Activated CD4-positive, CD25-positive, alpha-beta regulatory T cell treated with anti-CD3 and anti-CD28 coated beads, Interleukin-2, amount 50 U/mL, for 16 hours (primary cell): ENCODE results near the gene DES.

Experiments used
- DNase-seq: peaks from one replicate; pipeline ENCODE4 v3.0.0-alpha.2; 2020; ENCODE audit warnings: low read depth, low spot score

DES gene

DNA sequence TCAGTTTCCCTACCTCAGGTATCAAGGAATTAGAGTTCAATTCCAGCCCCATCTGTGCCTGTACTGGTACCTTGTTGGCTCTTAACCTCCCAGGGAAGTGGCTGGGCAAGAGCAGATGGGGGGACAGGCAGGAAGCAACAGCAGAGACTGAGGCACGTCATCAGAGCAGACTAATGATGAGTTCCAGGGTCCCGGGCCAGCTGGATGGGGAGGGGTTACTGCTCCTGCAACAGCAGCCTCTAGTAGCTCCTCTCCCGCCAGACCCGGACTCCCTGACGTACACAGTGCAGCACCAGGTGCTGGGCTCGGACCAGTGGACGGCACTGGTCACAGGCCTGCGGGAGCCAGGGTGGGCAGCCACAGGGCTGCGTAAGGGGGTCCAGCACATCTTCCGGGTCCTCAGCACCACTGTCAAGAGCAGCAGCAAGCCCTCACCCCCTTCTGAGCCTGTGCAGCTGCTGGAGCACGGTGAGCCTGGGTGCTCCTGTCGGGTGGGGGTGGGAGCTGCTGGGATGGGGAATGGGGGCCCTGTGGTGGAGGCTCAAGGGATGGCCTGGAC is 54.5 kb downstream of the DES start:
- DNase-seq: no peak

DNA sequence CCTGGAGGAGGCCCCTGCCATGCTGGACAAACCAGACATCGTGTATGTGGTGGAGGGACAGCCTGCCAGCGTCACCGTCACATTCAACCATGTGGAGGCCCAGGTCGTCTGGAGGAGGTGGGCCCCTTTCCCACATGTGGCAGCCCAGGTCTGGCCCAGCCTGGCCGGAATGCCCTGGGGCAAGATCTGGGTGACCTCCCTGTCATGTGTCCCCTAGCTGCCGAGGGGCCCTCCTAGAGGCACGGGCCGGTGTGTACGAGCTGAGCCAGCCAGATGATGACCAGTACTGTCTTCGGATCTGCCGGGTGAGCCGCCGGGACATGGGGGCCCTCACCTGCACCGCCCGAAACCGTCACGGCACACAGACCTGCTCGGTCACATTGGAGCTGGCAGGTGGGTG is 55.3 kb downstream of the DES start:
- no peak for DNase-seq

DNA sequence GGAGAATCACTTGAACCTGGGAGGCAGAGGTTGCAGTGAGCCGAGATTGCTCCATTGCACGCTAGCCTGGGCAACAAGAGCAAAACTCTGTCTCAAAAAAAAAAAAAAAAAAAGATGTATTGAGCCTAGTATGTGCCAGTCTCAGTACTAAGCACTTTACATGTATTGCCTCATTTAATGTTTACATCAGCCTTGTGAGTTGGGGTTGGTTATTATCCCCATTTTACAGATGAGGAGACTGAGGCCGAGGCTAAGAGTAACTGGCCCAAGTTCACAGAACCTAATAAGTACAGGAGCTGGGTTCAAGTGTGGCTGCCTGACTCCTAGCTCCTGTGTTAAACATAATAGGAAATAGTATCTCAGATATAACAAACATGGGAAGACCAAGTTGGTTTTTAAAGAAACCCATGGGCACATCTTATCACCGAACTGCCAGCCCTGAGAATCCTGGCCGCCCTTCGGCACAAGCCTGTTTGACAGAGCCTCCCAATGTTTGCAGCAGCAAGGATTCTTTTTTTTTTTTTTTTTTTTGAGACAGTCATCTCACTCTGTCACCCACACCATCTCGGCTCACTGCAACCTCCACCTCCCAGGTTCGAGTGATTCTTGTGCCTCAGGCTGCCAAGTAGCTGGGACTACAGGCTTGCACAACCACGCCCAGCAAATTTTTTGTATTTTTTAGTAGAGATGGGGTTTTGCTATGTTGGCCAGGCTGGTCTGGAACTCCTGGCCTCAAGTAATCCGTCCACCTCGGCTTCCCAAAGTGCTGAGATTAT is 56.3 kb downstream of the DES start:
- no peak for DNase-seq

DNA sequence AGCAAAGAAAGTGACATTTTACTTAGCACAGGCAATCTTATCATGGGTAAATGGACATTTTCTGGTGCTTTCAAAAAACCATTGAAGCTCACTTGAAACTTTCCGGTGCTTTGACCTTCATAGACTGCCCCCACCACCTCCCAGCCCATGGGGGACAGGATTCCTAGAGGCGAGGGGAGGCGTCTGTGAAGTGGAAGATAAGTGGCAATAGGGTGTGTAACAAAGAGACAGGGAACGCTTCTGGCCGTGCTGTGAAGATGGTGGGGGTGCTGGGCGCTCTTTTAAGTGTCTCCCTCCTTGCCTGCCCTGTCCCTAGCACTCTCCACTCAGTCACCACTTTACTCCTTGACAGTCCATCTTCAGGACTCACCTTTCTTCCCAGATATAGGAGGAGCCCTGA is 57.1 kb downstream of the DES start:
- DNase-seq: no peak

DNA sequence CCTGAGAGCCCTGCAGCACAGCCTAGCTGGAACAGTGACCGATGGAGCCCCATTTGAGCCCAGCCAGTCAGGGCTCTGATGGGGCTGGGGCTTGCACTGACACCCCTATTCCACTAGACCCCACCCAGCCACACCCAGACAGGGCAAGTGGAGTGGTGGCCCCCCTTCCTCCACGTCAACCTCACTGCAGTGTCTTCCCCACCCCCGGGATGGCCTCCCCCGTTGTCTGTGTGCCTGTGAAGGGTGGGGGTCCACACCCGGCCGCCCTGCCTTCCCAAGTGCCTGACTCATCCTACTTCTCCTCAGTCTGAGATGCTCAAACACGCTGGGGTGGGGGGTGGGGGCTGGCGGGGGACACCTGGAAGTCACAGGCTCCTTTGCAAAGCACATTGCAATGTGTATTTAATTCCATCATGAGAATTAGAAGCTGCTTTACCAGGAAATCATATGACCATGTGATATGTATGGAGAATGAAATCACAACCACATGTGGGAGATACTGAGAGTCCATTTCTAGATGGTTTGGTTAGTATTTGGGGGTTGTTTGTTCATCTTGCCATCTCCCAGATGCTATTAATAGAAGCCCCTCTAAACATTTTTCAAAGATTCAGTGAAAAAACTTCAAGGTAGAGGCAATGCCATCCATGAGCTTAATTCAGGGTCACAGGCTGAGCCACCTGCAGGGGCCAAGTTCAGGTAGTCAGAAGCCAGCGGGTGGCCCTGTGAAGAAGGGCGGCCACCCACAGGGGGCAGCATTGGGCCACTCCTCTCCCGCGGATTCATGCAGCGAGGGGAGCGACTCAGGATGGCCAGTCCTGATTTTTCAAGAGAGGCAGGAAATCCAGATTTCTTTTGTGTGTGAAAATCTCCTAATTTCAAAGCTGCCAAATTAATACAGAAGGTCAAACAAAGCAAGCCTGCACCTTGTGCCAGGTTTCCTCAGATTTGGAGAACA is 57.8 kb downstream of the DES start:
- no peak for DNase-seq
